K562 (cell line): Measurements from ENCODE around the gene MRPL40. TPM values are rescaled to one million over a fixed set of nuclear protein-coding genes. Genes with fewer than 3 reads are reported as not detected.

Experiments
- AFF1 ChIP-seq, 2 experiments: fragments of 450-650 bp; IDR thresholded peaks; 2 replicates each; pipeline ENCODE4 v1.6.1; 2018; ENCODE audit warnings: mild to moderate bottlenecking in 2 of 2, low read depth in 1 of 2; ENCODE audit not compliant: partially characterized antibody in 2 of 2
- BHLHE40 ChIP-seq: IDR thresholded peaks from 2 replicates; pipeline ENCODE4 v1.6.1; 2011; ENCODE audit warnings: low read length, improper control_type of control experiment
- BRD9 ChIP-seq: fragments of 450-650 bp; IDR thresholded peaks from 2 replicates; pipeline ENCODE4 v1.6.1; 2018; ENCODE audit warnings: low read depth; ENCODE audit not compliant: partially characterized antibody
- ESRRB ChIP-seq: fragments of 250-450 bp; sonication (Bioruptor Pico); IDR thresholded peaks from 2 replicates; pipeline ENCODE4 v1.5.0; 2020; ENCODE audit warnings: mild to moderate bottlenecking, moderate library complexity, borderline replicate concordance
- NFATC3 ChIP-seq: fragments of 450-650 bp; IDR thresholded peaks from 2 replicates; pipeline ENCODE4 v1.6.1; 2017; ENCODE audit warnings: mild to moderate bottlenecking
- NFXL1 ChIP-seq: fragments of 450-650 bp; formaldehyde crosslinking; IDR thresholded peaks from 2 replicates; pipeline ENCODE4 v1.4.0; 2021; ENCODE audit warnings: mild to moderate bottlenecking
- SIN3B ChIP-seq: fragments of 450-650 bp; IDR thresholded peaks from 2 replicates; pipeline ENCODE4 v1.6.1; 2017; ENCODE audit warnings: low read depth, mild to moderate bottlenecking, moderate library complexity
- SRSF7 ChIP-seq: fragments of 200-400 bp; formaldehyde crosslinking; optimal IDR thresholded peaks from 2 replicates; pipeline ENCODE3; 2017; ENCODE audit warnings: mild to moderate bottlenecking, low read depth, low read length
- THRB ChIP-seq: fragments of 450-650 bp; formaldehyde crosslinking; conservative IDR thresholded peaks from 2 replicates; pipeline ENCODE4 v1.4.0; 2022; ENCODE audit warnings: mild to moderate bottlenecking, missing genetic modification characterization
- ZBTB26 ChIP-seq: fragments of 450-650 bp; formaldehyde crosslinking; IDR thresholded peaks from 2 replicates; pipeline ENCODE4 v1.4.0; 2022; ENCODE audit warnings: missing genetic modification characterization
- ZNF57 ChIP-seq: fragments of 450-650 bp; formaldehyde crosslinking; IDR thresholded peaks from 2 replicates; pipeline ENCODE4 v1.4.0; 2020; ENCODE audit warnings: mild to moderate bottlenecking, moderate library complexity
- ZSCAN29 ChIP-seq: fragments of 450-650 bp; IDR thresholded peaks from 2 replicates; pipeline ENCODE4 v1.6.1; 2017
- polyA plus RNA-seq, 8 experiments: library from polyadenylated mRNA; depleted of rRNA in 4 of 8; stranded (reverse) in 5 of 8; unstranded in 3 of 8; fragments of >200 nt; fragmentation: Nextera tagmentation in 2 of 8; fragmentation: Illumina TruSeq in 1 of 8; extraction: Ambion mirVana in 2 of 8; extraction: Trizol in 1 of 8; gene quantifications; 2 replicates each; pipeline versions ENCODE4 v1.2.1 to v1.2.3, GENCODE V29; 2011 to 2014; ENCODE audit warnings: inconsistent platforms in 1 of 8, missing spikeins in 1 of 8
- total RNA-seq, 7 experiments: library from RNA; depleted of rRNA in 6 of 7; stranded (reverse); fragments of >200 nt in 6 of 7; fragmentation: Illumina TruSeq in 2 of 7; extraction: Trizol in 2 of 7; gene quantifications; 2 replicates each; pipeline versions ENCODE4 v1.2.1 to v1.2.3, GENCODE V29; 2011 to 2021; ENCODE audit warnings: low replicate concordance in 1 of 7
- TF ChIP-seq, protein P1 (sequence below): sonication (generic); formaldehyde crosslinking; IDR thresholded peaks from 2 replicates; pipeline ENCODE4 v1.9.0; 2022; ENCODE audit warnings: mild to moderate bottlenecking, missing genetic modification reagents
- TF ChIP-seq, protein P2 (sequence below): fragments of 450-650 bp; IDR thresholded peaks from 2 replicates; pipeline ENCODE4 v1.6.1; 2017; ENCODE audit warnings: antibody characterized with exemption
- TF ChIP-seq, protein P3 (sequence below): sonication (generic); formaldehyde crosslinking; IDR thresholded peaks from 2 replicates; pipeline ENCODE4 v1.8.0; 2023; ENCODE audit warnings: mild to moderate bottlenecking, missing genetic modification reagents
- TF ChIP-seq, protein P4 (sequence below): fragments of 450-650 bp; formaldehyde crosslinking; IDR thresholded peaks from 2 replicates; pipeline ENCODE4 v1.4.0; 2020; ENCODE audit warnings: mild to moderate bottlenecking, moderate library complexity

MRPL40 gene
- total and polyA plus RNA-seq, 9 of the 15 experiments (the other 6 are each of a cell fraction or from before 2014, with no cell fraction given), result 132 to 652 (median 208) TPM

DNA sequence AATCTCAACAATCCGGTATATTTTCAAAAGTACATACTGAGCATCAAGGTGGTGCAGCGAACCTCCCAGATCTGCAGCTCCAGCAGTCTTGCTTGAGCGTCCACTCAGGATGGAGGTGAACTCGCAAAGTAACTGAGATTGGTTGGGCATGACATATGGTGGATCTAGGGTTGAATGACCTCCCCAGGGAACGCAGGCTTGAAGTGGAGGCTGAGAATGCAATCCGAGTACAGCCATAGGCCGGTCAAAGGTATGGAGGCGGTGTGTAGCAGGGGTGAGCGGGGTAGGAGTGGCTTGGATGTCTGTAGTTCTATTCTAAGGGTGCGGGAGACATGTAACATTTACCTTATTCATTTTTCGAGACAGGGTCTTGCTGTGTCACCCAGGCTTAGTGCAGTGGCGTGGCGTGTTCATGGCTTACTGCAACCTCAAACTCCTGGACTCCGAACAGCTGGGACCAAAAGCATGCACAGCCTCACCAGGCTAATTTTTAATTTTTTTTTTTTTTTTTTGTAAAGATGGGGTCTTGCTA, 15.8 kb downstream of the MRPL40 start (continued):
- TF ChIP-seq AFF1 (IDR thresholded peaks at IDR 0.05; ENCODE audit: low read depth in 1 of 2, partially characterized antibody in 2 of 2) (peak in 1 of 2 experiments; percentile 54), ZBTB26 (peak; percentile 34; the same call in 1 of the 2 replicates), THRB (peak; percentile 86; the same call in 1 of the 2 replicates), BRD9 (no peak), BHLHE40 (no peak), ESRRB (CRISPR knock-in tag) (no peak), ZSCAN29 (peak; percentile 88), ZNF57 (CRISPR knock-in tag) (no peak), NFATC3 (0 out of 2 replicates have a peak, but pooled peaks have one; percentile 45), SRSF7 (no peak), SIN3B (no peak), NFXL1 (CRISPR knock-in tag) (peak; percentile 84; the same call in 1 of the 2 replicates)
- TF ChIP-seq, protein P1, sequence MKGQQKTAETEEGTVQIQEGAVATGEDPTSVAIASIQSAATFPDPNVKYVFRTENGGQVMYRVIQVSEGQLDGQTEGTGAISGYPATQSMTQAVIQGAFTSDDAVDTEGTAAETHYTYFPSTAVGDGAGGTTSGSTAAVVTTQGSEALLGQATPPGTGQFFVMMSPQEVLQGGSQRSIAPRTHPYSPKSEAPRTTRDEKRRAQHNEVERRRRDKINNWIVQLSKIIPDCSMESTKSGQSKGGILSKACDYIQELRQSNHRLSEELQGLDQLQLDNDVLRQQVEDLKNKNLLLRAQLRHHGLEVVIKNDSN (CRISPR knock-in tag), result no peak
- TF ChIP-seq, protein P2, sequence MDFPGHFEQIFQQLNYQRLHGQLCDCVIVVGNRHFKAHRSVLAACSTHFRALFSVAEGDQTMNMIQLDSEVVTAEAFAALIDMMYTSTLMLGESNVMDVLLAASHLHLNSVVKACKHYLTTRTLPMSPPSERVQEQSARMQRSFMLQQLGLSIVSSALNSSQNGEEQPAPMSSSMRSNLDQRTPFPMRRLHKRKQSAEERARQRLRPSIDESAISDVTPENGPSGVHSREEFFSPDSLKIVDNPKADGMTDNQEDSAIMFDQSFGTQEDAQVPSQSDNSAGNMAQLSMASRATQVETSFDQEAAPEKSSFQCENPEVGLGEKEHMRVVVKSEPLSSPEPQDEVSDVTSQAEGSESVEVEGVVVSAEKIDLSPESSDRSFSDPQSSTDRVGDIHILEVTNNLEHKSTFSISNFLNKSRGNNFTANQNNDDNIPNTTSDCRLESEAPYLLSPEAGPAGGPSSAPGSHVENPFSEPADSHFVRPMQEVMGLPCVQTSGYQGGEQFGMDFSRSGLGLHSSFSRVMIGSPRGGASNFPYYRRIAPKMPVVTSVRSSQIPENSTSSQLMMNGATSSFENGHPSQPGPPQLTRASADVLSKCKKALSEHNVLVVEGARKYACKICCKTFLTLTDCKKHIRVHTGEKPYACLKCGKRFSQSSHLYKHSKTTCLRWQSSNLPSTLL, result no peak
- TF ChIP-seq, protein P3, sequence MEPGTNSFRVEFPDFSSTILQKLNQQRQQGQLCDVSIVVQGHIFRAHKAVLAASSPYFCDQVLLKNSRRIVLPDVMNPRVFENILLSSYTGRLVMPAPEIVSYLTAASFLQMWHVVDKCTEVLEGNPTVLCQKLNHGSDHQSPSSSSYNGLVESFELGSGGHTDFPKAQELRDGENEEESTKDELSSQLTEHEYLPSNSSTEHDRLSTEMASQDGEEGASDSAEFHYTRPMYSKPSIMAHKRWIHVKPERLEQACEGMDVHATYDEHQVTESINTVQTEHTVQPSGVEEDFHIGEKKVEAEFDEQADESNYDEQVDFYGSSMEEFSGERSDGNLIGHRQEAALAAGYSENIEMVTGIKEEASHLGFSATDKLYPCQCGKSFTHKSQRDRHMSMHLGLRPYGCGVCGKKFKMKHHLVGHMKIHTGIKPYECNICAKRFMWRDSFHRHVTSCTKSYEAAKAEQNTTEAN (CRISPR knock-in tag), result no peak
- TF ChIP-seq, protein P4, sequence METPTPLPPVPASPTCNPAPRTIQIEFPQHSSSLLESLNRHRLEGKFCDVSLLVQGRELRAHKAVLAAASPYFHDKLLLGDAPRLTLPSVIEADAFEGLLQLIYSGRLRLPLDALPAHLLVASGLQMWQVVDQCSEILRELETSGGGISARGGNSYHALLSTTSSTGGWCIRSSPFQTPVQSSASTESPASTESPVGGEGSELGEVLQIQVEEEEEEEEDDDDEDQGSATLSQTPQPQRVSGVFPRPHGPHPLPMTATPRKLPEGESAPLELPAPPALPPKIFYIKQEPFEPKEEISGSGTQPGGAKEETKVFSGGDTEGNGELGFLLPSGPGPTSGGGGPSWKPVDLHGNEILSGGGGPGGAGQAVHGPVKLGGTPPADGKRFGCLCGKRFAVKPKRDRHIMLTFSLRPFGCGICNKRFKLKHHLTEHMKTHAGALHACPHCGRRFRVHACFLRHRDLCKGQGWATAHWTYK (CRISPR knock-in tag), result peak; percentile 90
